ENCODE results near the gene DUSP10. TPM values are rescaled to one million over a fixed set of nuclear protein-coding genes. Genes with fewer than 3 reads are reported as not detected.

DUSP10 gene
- total RNA-seq, 1 donor from 2014 or later = 2.8 TPM

GRCh38 chr1:221718381-221719277 is 23.3 kb downstream of the DUSP10 start:
- DNase-seq (ENCODE audit: low spot score) = no peak
- intact Hi-C loops (cut with DNase I) = loop anchor here (5.0 kb wide), 1 partner anchor 69 kb away; no protein-coding TSS in a partner anchor

GRCh38 chr1:221717485-221717853 is 24.4 kb downstream of the DUSP10 start:
- intact Hi-C loops (cut with DNase I) = loop anchor here (5.0 kb wide), 1 partner anchor 70 kb away; no protein-coding TSS in a partner anchor
- no peak for DNase-seq (ENCODE audit: low spot score)

- intact Hi-C loops (cut with DNase I) = loop anchor here (5.0 kb wide), 1 partner anchor 70 kb away; no protein-coding TSS in a partner anchor
- DNase-seq (ENCODE audit: low spot score) = no peak
These were observed 25.0 kb downstream of the DUSP10 start for GRCh38 chr1:221716713-221717484.

- intact Hi-C loops (cut with DNase I) = loop anchor here (5.0 kb wide), 1 partner anchor 72 kb away; no protein-coding TSS in a partner anchor
- no peak for DNase-seq (ENCODE audit: low spot score)
These were observed 26.3 kb downstream of the DUSP10 start for GRCh38 chr1:221715321-221716169.

GRCh38 chr1:221714227-221715152 is 27.4 kb downstream of the DUSP10 start:
- intact Hi-C loops (cut with DNase I) = loop anchor here (5.0 kb wide), 1 partner anchor 73 kb away; no protein-coding TSS in a partner anchor
- DNase-seq (ENCODE audit: low spot score) = no peak

GRCh38 chr1:221712776-221713431 is 29.0 kb downstream of the DUSP10 start:
- no peak for DNase-seq (ENCODE audit: low spot score)
- intact Hi-C loops (cut with DNase I) = no loop called here

GRCh38 chr1:221712198-221712684 is 29.6 kb downstream of the DUSP10 start:
- DNase-seq (ENCODE audit: low spot score) = no peak
- intact Hi-C loops (cut with DNase I) = no loop called here

GRCh38 chr1:221711656-221712055 is 30.2 kb downstream of the DUSP10 start:
- intact Hi-C loops (cut with DNase I) = no loop called here

GRCh38 chr1:221711063-221711577 is 30.8 kb downstream of the DUSP10 start:
- no peak for DNase-seq (ENCODE audit: low spot score)
- intact Hi-C loops (cut with DNase I) = no loop called here

More at GRCh38 chr1:221711656-221712055, 30.2 kb downstream of the DUSP10 start:
- no peak for DNase-seq (ENCODE audit: low spot score)

- intact Hi-C loops (cut with DNase I) = no loop called here
- no peak for DNase-seq (ENCODE audit: low spot score)
These were observed 32.0 kb downstream of the DUSP10 start for GRCh38 chr1:221709854-221710253.

- DNase-seq (ENCODE audit: low spot score) = no peak
- intact Hi-C loops (cut with DNase I) = no loop called here
These were observed 32.9 kb downstream of the DUSP10 start for GRCh38 chr1:221708987-221709386.

GRCh38 chr1:221708076-221708571 is 33.8 kb downstream of the DUSP10 start:
- intact Hi-C loops (cut with DNase I) = no loop called here
- no peak for DNase-seq (ENCODE audit: low spot score)

GRCh38 chr1:221706876-221707582 is 34.9 kb downstream of the DUSP10 start:
- intact Hi-C loops (cut with DNase I) = no loop called here

GRCh38 chr1:221706191-221706590 is 35.7 kb downstream of the DUSP10 start:
- intact Hi-C loops (cut with DNase I) = no loop called here
- DNase-seq (ENCODE audit: low spot score) = no peak

More at GRCh38 chr1:221706876-221707582, 34.9 kb downstream of the DUSP10 start:
- no peak for DNase-seq (ENCODE audit: low spot score)

- intact Hi-C loops (cut with DNase I) = no loop called here
These were observed 37.6 kb downstream of the DUSP10 start for GRCh38 chr1:221704306-221704705.

GRCh38 chr1:221701570-221702186 is 40.2 kb downstream of the DUSP10 start:
- intact Hi-C loops (cut with DNase I) = no loop called here
- DNase-seq (ENCODE audit: low spot score) = no peak

More at GRCh38 chr1:221704306-221704705, 37.6 kb downstream of the DUSP10 start:
- no peak for DNase-seq (ENCODE audit: low spot score)
